ENCODE results near the gene TAS2R30.

The TAS2R30 gene, protein sequence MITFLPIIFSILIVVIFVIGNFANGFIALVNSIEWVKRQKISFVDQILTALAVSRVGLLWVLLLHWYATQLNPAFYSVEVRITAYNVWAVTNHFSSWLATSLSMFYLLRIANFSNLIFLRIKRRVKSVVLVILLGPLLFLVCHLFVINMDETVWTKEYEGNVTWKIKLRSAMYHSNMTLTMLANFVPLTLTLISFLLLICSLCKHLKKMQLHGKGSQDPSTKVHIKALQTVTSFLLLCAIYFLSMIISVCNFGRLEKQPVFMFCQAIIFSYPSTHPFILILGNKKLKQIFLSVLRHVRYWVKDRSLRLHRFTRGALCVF

DNA sequence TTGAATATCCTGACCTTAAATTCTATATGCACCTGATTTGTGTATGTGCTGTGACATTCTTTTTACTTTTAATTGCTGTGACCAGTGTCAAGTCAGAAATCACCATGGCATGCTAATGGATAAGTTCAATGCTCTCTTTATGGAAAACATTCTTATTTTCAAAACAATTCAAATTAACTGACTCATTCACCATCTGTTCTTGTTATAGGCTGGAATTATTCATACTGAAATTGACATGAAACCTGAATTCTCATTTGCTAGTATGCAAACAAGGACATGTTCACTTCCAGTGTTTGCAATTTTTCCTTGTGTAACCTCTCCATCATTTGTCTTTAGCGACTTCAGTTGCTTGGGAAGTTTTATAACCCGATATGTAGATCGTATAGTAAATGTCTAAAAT, at the start of gene TAS2R30:
Gene TAS2R30 (minus strand): TSS at position 340 of the 400 bp plus-strand sequence. CDS start 400 bp downstream, outside the sequence.
- DNase-seq = no peak

DNA sequence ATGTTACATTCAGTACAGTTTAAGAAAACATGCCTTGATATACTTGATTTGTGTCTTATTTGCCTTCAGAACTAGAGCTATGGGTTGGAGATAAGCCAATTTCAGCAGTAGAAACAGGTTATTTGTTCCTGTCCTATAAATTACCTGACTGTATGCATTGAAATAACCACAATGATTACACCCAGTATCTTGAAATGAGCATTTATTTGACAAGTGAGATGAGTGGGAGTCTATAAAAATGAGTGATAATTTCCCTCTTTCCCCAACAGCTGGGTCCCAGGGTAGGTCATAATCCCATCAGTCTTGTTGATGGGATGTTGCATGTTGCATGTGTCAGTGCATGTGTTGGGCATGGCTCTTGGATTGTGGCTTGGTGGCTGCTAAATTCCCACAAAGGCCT, 48.6 kb upstream of the TAS2R30 start:
- no peak for DNase-seq

DNA sequence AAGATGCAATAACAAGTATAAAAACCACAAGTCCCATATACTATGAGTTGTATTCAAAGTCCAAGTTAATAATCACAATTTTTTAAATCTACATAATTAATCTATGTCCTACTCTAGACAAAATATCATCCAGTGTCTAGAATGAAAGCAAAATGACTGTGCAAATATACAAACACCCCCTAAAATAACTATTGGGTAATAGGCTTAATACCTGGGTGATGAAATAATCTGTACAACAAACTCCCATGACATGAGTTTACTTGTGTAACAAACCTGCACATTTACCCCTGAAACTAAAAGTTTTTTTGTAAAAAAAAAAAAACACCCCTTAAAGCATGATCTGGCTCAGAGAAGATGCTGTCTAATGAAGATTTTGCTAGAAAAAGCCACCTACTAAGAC, 48.1 kb upstream of the TAS2R30 start:
- DNase-seq = no peak

DNA sequence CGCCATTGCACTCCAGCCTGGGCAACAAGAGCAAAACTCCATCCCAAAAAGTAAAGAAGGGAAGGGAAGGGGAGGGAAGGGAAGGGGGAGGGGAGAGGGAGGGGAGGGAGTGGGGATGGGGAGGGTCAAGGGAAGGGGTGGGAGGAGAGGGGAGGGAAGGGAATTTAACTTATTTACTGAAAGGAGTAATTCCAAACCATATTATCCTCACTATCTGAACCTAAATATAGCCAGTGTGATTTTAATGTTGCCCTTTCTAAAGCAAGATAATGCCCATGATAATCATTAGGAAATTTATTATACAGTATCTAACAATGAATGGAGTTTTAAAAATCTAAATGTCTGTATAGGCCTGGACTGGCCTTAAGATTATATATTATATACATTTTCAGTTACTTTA, 43.8 kb upstream of the TAS2R30 start:
- no peak for DNase-seq

DNA sequence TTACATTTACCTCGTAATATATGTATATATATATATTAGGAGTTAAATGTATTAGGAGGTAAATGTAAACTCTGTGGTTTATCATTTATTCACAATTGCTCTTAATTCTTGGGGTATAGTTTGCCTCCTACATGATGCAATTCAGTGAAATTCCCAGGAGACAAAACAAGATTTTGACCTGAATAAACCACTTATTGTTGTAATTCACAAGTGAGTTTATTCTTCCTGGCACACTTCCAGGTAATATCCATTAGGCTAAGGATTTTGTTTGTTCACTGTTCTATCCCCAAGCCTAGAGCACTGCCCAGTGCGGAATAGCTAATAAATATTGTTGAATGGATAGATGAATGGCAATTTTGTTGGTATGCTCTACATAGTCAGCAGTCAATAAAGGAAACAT, 39.6 kb upstream of the TAS2R30 start:
- no peak for DNase-seq

DNA sequence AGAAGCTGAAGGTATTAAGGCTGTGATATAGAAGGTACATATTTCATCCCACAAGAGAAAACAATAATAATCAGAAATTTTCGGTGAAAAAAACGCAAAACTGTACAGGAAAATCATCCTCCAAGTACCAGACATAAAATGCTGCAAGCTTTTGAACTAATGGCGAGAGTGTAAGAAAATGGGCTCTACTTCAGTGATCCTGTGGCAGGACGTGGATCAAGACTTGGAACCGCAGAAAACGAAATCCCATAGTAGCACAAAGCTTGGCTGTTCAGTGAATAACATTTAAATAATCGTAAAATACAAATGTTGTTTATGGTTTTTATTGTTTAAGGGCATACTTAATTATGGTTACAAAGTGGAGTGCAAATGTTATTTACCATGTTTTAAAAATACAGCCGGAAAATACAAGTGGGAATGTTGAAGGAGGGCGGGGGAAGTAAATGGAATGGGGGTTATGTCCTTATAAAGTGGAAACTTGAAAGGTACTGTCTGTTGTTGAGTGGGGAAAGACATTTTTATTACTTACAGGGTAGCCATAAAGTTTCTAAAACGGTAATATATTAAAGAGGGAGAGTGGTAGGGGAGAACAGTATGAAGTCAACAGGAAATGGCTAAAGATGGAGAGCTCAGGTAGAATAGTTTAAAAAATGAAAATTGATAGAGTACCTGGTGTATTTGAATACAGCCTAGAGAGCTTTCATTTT, 37.7 kb upstream of the TAS2R30 start:
- no peak for DNase-seq

DNA sequence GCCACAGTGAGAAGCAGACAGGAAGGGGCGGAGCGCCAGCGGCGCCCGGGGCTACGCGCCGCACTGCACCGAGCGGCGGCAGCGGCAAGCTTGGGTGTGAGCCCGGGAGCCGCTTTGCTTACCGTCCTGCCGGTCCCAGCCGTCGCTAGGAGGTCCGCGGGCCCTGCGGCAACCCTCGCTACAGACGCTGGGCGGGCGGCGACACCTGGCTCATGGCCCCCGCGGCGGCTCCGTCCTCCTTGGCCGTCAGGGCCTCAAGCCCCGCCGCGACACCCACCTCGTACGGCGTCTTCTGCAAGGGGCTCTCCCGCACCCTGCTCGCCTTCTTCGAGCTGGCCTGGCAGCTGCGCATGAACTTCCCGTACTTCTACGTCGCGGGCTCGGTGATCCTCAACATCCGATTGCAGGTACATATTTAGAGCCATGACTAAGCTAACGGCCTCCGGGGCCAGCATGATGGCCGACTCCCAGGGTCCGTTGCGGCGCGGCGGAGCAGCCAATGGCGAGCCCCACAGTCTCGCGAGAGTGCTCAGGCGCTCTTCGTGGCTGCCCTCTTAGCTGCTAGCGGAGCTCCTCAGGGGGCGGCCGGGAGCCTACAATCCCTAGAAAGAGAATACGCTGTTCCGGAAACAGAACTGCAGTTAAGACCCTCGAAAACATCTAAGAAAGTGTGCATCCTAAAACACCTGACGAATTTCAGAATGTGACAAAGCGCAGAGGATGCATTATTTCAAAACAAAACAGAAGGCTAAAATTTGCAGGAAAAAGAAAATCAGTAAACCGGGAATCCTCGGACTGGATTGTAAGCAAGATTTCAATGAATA, 36.9 kb upstream of the TAS2R30 start, which contains the start of gene SMIM10L1:
Gene SMIM10L1 (plus strand): TSS at position 50 of the 824 bp plus-strand sequence. CDS start 163 bp downstream, at position 213.
- DNase-seq = peak; percentile 88

DNA sequence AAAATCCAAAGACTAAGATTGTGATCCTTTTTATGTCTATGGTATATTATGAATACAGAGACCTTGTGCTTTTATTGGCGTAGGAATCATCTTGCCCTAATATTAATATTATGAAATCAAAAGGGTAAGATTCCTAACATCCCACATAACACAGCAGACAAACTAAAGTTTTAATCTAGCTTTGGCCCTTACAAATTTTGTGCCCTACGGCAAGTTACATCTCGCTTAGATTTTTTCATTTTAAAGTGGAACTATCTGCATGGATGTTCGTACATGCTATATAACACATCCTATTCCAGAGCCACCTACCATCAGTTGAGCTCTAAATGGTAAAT, 36.3 kb upstream of the TAS2R30 start:
- no peak for DNase-seq

DNA sequence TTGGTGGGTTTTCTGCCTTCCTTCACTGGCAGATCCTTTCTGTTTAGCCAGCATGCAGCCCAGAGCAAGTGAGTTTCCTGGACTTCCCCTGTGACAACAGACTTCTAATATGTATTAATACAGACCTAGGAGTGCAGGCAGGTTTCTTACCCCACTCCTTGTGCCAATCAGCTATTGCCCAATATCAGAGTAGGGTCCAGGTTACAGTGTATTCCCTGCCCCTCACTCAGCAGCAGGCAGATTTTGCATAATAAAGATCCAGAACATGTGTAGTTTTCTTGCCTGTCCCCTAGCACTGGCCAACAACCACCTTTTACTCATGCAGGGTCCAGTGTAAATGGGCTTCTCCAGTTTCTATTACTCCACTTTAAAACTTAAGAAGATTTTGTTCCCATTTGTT, 31.9 kb upstream of the TAS2R30 start:
- no peak for DNase-seq

DNA sequence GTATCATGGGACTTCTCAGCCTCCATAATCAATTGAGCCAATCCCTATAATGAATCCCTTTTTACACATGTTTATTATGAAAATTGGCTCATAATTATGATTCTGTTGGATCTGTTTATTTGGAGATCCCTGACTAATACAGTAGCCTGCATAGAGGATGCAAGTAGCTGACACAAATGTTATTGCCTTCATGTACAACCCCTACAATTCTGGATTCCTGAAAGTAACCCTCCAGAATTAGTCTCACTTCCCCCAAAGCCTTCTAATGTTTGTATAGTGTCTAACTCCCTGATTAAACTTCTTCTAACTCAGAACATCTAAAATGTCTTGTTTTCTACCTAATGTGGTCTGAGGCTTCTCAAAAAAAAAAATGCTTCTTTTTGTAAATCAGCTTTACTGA, 29.9 kb upstream of the TAS2R30 start:
- DNase-seq = no peak

DNA sequence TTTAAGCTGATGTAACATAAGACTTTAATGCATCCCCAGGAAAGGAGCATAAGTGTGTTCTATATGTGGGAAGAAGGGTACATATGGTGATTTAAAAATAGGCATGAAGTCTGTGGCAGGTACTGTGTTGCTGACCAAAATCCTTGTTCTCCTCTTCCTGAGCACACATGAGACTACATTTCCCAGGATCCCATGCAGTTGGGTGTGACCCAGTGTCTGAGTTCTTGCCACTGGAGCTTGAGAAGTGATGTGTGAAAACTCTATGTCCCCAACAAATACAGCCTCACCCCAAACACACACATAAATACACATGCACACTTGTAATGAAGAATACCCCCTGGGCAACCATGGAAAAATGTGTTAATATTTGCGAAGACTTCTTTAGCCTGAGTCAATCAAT, 28.1 kb upstream of the TAS2R30 start:
- no peak for DNase-seq

DNA sequence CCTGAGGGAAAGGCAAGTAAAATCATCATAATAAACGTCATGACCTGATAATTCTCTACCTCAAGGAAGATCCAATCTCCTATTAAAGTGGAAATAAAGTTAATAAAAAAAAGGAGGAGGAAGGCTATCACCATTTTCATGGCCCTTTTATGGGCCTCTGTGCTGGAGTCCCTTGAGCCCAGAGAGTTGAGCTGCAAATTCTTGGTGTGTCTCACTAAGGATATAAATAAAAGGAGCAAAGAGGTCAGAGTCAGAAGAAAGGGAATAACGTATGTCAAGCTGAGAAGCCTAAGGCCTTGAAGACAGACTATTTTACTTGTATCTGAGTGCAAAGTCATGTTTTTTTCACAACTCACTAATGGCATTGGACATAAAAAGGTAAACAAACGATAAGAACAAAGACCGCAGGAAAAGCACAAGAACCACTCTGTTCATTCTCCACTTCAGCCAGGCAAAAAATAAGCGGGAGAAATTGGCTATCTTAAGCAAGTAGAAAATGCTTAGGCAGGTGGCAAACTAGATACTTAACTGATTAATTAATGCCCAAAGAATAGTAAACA, 24.5 kb upstream of the TAS2R30 start:
- no peak for DNase-seq

DNA sequence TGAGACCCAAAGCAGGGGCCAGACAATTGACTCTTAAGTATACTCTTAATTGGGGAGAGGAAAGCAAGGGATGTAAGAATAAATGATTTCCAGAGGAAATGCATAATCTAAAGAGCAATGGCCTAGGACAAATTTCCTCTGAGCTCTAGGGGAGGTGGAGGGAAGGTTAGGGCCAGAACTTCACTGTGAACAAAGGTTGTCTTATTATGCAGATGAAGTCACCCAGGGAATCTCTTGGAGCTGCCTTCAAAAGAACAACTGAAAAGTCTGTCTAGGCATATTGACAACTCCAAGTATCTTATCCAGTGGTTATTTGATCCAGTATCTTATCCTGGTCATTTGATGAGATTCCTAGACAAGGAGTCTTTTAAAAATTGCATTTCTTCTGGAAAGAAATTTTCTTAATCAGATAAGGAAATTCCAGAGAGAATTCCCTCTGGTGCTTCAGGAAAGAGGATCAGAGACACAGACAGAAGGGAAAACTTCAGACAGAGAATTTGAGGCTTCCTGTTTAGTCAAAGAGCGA, 20.0 kb upstream of the TAS2R30 start:
- DNase-seq = no peak

DNA sequence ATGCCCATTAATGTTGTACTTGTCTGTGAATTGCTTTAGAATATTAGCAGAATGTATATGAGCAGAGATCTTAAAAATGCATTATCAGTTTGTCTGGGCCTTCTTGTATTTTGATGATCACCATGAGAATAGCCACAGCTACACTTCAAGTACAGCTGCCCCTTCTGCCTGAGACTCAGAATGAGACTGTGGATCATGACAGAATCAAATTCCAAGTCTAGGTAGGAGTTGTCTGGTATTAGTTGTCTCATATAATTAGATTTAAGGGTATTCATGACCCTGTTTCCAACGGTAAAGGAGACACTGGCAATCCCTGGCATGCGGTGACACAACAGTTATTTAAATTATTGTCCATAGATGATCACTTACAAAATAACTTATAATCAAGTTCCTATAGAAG, 18.3 kb upstream of the TAS2R30 start:
- DNase-seq = no peak

DNA sequence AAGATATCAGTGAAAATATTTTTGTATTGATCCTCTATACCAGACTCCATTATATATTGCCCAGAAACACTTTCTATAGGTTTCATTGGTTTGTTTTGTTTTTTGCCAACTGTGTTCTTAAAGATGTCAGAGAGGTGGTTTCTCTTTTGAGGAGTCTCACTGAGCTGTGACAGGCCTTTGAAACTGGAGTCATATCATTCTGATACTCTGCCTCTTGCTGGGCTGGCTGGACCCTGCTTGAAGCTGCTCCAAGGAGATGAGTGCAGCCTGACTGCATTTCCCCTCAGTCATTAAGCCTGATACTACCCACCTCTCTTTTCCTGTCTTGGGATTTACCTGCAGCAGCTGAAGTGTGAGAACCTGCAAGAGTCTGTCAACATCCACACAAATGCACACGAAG, 16.4 kb upstream of the TAS2R30 start:
- DNase-seq = no peak

DNA sequence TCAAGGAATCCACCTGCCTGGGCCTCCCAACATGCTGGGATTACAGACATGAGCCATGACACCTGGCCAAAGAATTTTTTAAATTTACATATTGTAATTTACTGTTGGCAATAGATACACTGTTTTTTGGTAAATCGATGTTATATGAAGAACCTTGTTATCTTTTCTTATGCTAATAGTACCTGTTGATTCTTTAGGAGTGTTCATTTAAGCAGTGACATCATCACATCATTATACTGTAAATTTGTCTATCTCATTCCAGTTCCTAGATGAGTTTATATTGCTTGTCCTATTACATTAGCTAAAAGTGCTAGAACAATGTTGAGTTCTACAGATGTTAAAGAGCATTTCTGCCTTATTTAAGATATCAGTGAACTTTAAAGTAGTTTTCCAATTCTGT, 13.0 kb upstream of the TAS2R30 start:
- DNase-seq = no peak

DNA sequence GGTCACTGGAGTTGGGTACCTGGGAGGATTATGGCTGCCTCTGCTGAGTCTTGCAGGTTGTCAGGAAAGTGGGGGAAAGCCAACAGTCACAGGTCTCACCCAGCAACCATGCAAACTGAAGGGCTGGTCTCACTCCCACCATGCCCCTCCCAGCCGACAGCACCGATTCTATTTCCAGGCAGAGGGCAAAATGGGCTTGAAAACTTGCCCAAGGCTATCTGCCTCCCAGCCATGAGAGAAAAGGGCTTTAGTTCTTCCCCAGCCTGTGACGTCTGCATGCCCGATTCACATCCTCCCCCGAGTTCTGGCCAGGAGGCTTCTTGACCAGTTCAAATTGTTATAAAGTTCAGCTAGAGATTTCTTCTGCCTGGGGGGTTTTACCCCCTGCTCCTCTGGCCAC, 9.9 kb upstream of the TAS2R30 start:
- DNase-seq = no peak

DNA sequence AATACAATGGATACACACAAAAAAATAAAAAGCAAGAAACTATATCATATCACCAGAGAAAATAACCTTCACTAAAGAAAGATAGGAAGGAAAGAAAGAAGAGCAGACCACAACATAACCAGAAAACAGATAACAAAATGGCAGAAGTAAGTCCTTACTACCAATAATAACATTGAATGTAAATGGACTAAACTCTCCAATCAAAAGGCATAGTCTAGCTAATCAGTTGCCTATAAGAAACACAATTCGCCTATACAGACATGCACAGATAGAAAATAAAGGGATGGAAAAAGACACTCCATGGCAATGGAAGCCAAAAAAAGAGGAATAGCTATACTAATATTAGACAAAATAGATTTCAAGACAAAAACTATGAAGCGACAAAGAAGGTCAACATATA, 8.9 kb upstream of the TAS2R30 start:
- DNase-seq = no peak

DNA sequence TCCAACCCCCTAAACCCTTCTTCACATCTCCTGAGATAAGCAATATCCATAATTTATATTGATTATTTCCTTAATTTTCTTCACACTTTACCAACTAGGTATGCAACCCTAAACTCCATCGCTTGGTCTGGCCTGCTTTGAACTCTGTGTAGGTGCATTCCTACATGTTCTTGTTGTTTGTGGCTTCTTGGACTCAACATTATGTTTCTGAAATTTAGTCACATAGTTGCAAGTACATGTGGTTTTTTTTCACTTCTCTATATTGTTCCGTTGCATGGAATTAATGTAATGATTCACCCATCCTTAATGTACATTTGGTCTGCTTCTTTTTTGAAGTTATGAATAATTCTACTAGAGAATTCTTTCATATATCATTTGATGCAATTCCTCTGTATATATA, 1.6 kb upstream of the TAS2R30 start:
- DNase-seq = no peak

DNA sequence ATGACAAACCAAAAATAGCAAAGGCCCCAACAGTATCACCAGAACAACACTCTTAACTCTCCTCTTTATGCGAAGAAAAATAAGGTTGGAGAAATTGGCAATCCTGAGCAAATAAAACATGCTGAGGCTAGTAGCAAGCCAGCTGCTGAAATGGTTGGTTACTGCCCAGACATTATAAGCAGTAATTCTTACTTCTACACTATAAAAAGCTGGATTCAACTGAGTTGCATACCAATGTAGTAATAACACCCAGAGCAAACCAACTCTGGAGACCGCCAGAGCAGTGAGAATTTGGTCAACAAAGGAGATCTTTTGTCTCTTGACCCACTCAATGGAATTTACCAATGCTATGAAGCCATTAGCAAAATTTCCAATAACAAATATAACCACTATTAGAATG, 628 bp downstream of the TAS2R30 start:
- no peak for DNase-seq

DNA sequence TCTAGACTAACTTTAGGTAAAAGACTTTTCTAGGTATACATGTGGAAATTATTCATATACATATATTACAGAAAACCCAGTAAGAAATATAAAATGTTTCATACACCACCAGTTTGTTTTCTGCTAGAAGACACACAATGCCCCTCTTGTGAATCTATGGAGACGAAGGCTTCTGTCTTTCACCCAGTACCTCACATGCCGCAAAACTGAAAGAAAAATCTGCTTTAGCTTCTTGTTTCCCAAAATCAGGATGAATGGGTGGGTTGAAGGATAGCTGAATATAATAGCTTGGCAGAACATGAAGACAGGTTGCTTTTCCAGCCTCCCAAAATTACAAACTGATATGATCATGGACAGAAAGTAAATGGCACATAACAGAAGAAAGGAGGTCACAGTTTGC, 1.3 kb downstream of the TAS2R30 start:
- DNase-seq = no peak

DNA sequence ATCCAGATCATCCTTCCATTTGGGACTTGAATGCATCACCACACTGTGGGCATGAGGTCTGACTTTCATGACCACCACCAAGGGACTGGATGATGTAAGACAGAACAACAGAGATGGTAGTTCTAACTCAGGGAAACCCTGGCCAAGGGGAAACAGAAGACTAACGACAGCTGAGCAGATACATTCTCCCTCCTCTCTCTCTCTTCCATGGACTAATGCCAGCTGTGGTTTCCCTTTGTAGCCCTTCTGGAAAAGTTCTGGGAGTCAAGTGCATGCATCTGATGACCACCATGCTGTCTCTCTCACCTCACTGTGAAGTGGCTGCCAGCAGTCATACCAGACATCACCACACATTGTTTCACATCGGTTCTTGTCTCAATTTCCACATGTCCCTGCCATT, 3.4 kb downstream of the TAS2R30 start:
- no peak for DNase-seq

DNA sequence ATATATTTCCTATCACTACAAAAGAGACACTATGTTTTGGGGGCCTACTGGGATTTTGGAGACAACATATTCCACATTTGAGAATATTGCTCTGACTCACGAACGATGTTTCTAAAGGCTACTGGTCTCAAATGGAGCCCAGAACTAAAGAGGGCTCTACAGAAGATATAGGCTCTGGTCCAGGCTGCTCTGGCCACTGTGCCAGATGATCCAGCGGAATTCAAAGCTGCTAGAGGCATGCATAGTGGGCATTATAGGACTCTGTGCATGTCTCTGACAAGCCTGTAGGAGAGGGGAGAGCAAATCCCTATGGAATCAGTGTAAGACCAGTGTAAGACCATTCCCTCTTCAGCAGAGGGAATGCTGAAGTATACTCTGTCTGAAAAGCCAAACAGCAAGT, 4.1 kb downstream of the TAS2R30 start:
- no peak for DNase-seq
